COLO829 (cell line): ENCODE measurements around the gene OR52W1.

ENCODE experiments used
- DNase-seq: peaks from one replicate; pipeline ENCODE4 v3.0.0; 2012; ENCODE audit warnings: low spot score

The OR52W1 gene

GRCh38 chr11:6199174-6199810 is at the start of gene OR52W1:
Gene OR52W1 (plus strand): TSS chr11:6199224. CDS start chr11:6199224, 0 bp downstream.
- DNase-seq, result no peak

- no peak for DNase-seq
Observed at GRCh38 chr11:6151117-6151516, 47.9 kb upstream of the OR52W1 start.

- DNase-seq, result no peak
Observed at GRCh38 chr11:6152126-6152525, 46.9 kb upstream of the OR52W1 start.

DNA sequence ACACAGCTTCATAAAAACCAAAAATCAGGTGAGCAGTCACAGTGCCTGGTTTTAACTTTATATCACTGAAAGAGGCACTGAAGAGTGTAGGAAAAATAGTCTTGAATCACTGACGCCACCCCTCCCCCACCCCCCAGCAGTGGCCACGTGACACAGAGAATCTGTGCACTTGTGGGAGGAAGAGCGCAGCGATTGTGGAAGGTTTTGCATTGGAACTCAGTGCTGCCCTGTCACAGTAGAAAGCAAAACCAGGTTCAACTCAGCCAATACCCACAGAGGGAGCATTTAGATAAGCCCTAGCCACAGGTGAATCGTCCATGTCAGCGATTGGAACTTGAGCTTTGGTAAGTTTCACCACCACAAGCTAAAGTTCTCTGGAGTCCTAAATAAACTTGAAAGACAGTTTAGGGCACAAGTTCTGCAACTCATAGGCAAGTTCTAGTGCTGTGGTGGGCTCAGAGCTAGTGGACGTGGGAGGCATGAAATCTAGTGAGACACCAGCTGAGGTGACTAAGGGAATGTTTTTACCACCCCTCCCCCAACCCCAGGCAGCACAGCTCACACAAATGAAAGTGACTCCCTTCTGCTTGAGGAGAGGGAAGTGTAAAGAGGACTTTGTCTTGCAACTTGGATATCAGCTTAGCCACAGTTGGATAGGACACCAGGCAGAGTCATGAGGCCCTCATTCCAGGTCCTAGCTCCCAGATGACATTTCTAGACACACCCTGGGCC is 42.2 kb upstream of the OR52W1 start:
- DNase-seq, result no peak

DNA sequence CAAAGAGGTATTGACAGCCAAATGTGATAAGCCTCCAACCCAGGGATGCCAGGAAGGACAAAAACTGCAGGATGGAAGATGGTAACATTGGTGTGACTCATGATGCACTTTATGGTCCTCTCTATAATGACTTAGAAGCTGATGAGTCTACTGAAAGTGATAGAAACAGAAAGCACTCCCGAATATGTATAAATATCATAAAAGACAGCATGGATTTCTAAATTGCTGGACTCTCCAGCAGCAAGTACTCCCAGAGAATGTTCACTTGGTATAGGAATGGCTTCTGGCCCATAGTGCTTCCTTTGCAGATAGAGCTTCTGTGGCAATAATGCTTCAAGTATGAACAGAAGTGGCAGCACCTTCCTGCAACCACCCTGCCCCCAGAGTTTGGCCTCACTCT is 28.8 kb upstream of the OR52W1 start, which contains the start of gene OR52B2:
Gene OR52B2 (minus strand): TSS at position 101 of the 400 bp plus-strand sequence. CDS start 0 bp downstream, at position 101.
- no peak for DNase-seq

GRCh38 chr11:6175440-6175839 is 23.6 kb upstream of the OR52W1 start:
- DNase-seq, result no peak

DNA sequence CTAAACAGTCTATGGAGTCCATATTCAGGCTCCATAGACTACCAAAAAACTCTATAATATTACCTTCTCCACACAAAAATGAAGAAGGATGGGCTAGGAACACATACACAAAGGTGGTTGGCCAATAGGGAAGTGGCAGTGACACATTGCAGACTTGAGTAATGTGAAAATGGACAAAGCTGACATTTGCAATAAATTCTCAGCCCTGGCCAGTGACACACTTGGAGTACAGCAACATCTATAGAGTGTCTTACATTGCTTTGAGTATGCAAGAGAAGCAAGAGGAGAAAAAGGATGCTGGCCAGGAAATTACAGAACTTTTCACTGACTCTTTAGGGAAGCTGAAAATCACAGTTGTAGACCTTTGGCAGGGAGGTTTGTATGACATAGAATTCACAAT is 7.3 kb upstream of the OR52W1 start:
- no peak for DNase-seq

GRCh38 chr11:6194065-6194581 is 4.9 kb upstream of the OR52W1 start:
- DNase-seq, result no peak

GRCh38 chr11:6196396-6196795 is 2.6 kb upstream of the OR52W1 start:
- DNase-seq, result no peak

DNA sequence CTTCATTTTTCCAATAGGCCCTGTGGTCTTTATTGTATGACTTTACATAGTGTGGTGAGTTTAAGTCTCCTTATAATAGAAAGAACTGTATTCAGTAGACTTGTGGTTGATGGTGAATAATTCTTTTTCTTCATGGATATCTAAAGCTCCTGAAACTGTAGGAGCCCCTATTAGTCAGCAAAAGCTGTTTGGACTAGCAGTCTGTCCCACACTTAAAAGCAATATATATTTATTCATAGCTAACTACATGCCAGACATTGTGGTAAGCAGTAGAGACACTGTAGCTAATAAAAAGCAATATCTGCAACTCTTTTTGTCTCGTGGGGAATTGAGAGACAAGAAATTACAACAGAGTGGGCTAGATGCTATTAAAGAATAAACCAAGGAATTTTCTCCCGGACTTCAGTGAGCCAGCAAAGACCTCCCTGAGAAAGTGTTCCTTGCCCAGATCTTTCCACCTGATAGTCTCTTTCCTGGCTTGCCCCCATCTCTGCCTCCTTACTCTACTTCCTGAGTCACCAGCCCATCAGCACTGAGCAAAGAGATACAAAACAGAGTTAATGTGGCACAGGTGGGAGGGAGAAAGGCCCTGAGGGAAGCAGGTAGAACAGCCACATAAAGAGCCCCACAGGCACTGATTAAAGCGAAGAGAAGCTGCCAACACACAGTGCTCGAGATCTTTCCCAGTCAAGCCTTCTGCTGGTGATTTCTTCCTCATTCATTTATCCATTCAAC is 1.4 kb upstream of the OR52W1 start:
- no peak for DNase-seq

GRCh38 chr11:6200975-6201374 is 2.0 kb downstream of the OR52W1 start:
- DNase-seq, result no peak

- no peak for DNase-seq
Observed at GRCh38 chr11:6201481-6201880, 2.5 kb downstream of the OR52W1 start.

DNA sequence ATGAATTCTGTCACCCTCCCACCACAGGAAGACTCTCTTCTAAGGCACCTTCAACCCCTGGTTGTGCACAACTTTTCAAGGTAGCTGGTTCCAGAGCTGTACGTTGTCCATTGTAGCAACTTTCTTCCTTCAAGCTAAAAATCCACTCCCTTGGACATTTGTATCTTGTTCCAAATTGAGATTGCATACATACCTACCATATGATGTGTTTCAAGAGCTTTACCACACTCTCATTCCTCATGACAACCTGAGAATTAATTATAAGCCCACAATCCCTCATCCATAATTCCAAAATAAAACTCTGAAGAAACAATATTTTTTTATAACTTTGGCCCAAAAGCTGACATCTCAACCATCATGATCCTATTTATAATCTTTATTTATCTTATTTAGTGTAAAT is 3.0 kb downstream of the OR52W1 start:
- DNase-seq, result no peak

DNA sequence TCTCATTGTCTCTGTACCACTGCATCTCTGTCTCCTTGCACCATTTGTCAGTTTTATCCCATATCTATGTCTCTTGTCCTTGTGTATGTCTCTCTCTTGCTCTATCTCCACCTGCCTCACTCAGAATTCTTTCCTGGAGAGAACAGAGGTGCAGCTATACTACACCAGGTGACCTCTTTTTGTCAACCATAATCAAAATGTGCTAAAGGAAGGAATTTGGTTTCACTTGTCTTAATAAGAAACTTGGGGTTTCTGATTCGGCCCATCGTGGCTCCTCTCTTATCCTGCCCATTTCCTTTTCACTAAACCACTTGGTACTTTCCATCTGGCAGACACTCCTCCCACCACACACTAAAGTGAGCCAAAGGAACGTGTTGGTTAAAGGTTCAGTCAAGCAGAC is 4.3 kb downstream of the OR52W1 start:
- no peak for DNase-seq

DNA sequence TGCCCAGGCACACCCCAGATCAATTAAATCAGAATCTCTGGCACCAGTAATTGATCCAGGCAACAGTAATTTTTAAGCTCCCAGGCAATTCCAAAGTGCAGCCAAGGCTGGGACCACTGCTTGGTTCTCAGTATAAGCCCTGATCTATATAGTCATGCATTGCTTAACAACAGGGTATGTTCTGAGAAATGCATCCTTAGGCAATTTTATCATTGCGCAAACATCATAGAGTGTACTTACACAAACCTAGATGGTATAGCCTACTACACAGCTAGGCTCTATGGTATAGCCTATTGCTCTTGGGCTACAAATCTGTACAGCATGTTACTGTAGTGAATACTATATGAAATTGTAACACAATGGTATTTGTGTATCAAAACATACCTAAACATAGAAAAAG is 5.7 kb downstream of the OR52W1 start:
- no peak for DNase-seq

DNA sequence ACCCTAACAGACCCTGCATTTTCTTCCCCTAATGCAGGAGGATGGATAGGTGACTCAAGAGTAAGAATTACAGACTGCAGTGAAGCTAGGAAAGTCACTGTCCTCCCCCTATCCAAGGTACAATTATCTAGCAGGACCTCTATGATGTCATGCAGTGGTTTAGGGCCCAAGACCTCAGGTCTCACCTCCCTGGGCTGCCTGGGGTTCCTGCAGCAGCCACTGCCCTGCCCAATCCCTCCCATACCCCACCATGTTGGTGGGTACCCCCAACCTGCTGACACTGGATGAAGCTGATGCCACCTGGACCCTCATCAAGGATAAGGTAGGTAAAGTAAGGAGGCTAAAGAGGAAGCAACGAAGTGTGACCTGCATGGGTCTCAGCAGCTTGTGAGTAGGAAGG is 6.3 kb downstream of the OR52W1 start, which contains the start of gene C11orf42:
Gene C11orf42 (plus strand): TSS at position 192 of the 400 bp plus-strand sequence. CDS start 59 bp downstream, at position 251.
- DNase-seq, result no peak

- DNase-seq, result no peak
Observed at GRCh38 chr11:6206456-6207180, 7.6 kb downstream of the OR52W1 start.

DNA sequence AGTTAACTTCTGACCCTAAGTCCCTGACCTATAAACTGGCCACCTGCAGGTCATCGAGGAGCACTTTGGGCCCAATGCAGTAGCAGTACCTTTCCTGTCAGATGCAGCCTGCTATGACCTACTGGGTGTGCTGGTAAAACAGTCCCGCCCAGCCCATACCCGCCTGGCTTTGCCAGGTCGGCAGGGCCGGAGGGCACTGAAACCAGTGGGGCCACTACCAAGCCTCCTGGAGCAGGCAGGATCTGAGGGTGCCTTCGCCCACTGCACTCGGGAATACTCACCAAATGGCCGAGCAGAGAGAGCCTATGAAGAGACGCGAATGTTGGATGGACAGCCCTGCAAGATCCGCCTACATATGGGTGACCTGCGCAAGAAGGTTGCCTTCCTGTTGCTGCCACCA is 10.8 kb downstream of the OR52W1 start:
- no peak for DNase-seq

DNA sequence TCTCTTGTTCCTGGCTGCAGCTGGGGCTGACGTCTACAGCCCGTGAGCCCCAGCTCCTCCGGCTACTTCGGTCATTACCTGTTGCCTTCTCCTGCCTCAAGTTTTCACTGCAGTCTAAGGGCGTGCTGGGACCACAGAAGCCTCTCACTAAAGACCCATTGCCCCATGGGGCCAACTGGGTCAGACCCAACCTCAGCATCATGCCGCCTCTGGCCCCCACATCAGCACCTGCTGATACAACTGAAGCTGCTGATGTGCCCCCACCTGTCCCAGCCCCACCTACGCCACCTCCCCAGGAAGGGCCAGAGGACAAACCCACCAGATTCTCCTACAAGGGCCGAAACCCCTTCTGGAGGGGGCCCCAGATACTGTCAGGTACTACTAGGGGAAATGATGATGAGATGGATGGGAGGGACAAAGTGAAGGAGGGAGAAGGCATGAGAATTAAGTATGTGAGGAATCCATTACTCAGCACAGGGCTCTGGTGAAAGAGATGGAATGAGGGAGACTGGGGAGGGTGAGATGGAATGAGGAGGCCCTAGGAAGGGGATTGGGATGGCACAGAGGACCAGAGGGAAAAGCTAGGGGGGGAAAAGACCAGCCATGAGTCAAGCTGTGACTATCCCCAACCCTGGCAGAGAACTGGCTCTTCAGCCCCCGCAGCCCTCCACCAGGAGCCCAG is 11.4 kb downstream of the OR52W1 start:
- no peak for DNase-seq

DNA sequence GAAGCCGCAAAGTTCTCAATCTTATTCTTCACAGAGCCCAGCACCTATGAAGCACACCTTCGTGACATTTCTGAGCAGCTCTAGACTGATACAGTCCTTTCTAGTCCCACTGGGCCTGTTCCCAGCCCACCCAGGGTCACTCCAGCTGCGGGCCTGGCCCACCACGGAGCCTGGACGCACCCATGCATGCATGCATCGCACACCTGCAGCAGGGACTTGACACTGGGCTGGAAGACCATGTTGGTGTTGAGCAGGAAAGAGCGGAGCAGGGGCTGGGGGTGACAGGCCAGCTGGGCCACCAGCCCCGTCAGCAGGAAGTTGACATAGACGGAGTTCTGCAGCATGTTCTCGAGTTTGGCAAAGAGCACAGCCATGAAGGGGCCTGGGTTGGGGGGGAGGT is 15.5 kb downstream of the OR52W1 start:
- DNase-seq, result no peak

GRCh38 chr11:6216501-6216900 is 17.5 kb downstream of the OR52W1 start:
- DNase-seq, result no peak
